A549 (cell line): Measurements from ENCODE around the gene ZC3H18. TPM values are rescaled to one million over a fixed set of nuclear protein-coding genes. Genes with fewer than 3 reads are reported as not detected.

Experiments
- ATAC-seq, 2 experiments: fragments of 200-7000 bp in 1 of 2; fragments of >200 bp in 1 of 2; cut with Nextera tagmentation in 1 of 2; cut with Tn5 transposase in 1 of 2; 3 replicates each; pipeline versions ENCODE4 v1.8.0 to v1.9.1; 2018 to 2020; ENCODE audit warnings: mild to moderate bottlenecking in 1 of 2, moderate library complexity in 1 of 2
- CTCF ChIA-PET: fragments of 300-600 bp; sonication (Branson Sonifier 250); formaldehyde crosslinking; extraction: SDS; loops from one replicate; lab custom pipeline; 2021; ENCODE audit warnings: antibody characterized with exemption, inconsistent platforms; lab: Yijun Ruan, JAX
- POLR2A ChIA-PET: fragments of 350-600 bp; formaldehyde crosslinking; extraction: SDS; loops from one replicate; lab custom pipeline; 2021; ENCODE audit warnings: antibody characterized with exemption, inconsistent platforms; lab: Yijun Ruan, JAX
- DNase-seq, 2 experiments: peaks; one replicate each; pipeline versions ENCODE4 v3.0.0 to v3.0.0-alpha.2; 2011 to 2016; ENCODE audit warnings: low read depth in 1 of 2, low spot score in 1 of 2
- FAIRE-seq: peaks from 2 replicates; lab custom pipeline; 2011; peaks lifted over from hg19 to GRCh38; lab: Jason Lieb, UNC
- H3K27ac ChIP-seq, 2 experiments: fragments of >200 bp; sonication (Bioruptor Twin); formaldehyde crosslinking; 3 replicates each; pipeline ENCODE4 v1.5.1; 2016 to 2017
- H3K4me1 ChIP-seq: fragments of >200 bp; sonication (Bioruptor Twin); formaldehyde crosslinking; 3 replicates; pipeline ENCODE4 v1.6.1; 2016
- H3K4me2 ChIP-seq: fragments of >200 bp; sonication (Bioruptor Twin); formaldehyde crosslinking; 3 replicates; pipeline ENCODE4 v1.6.1; 2016
- H3K4me3 ChIP-seq: fragments of >200 bp; sonication (Bioruptor Twin); formaldehyde crosslinking; 3 replicates; pipeline ENCODE4 v1.5.1; 2016
- H3K9me3 ChIP-seq: fragments of >200 bp; sonication (Bioruptor Twin); formaldehyde crosslinking; 3 replicates; pipeline ENCODE4 v1.6.1; 2016
- ATOH8 ChIP-seq: fragments of 250-450 bp; sonication (Bioruptor Pico); IDR thresholded peaks from 2 replicates; pipeline ENCODE4 v1.5.0; 2020; ENCODE audit warnings: low read depth, mild to moderate bottlenecking, moderate library complexity
- BCL3 ChIP-seq: fragments of >200 bp; sonication (Bioruptor Twin); formaldehyde crosslinking; IDR thresholded peaks from 3 replicates; pipeline ENCODE4 v1.6.1; 2016
- BHLHE40 ChIP-seq: IDR thresholded peaks from 2 replicates; pipeline ENCODE4 v1.6.1; 2012; ENCODE audit warnings: low read depth, low read length, inconsistent platforms
- CBX8 ChIP-seq: fragments of 200-600 bp; sonication (generic); IDR thresholded peaks from 2 replicates; pipeline ENCODE4 v1.6.1; 2016
- CHD4 ChIP-seq: fragments of 200-600 bp; sonication (generic); IDR thresholded peaks from 2 replicates; pipeline ENCODE4 v1.6.1; 2016; ENCODE audit warnings: antibody characterized with exemption, mild to moderate bottlenecking, borderline replicate concordance
- FOSL2 ChIP-seq, 2 experiments: fragments of 450-650 bp in 1 of 2; fragments of >200 bp in 1 of 2; sonication (Bioruptor Twin) in 1 of 2; formaldehyde crosslinking; IDR thresholded peaks; 2 replicates each; pipeline versions ENCODE4 v1.5.0 to v1.6.1; 2016 to 2020; ENCODE audit warnings: mild to moderate bottlenecking in 1 of 2, moderate library complexity in 1 of 2
- FOXS1 ChIP-seq: fragments of 250-450 bp; sonication (Bioruptor Pico); IDR thresholded peaks from 2 replicates; pipeline ENCODE4 v1.5.0; 2020; ENCODE audit warnings: mild to moderate bottlenecking, moderate library complexity
- GATA3 ChIP-seq: IDR thresholded peaks from 2 replicates; pipeline ENCODE4 v1.6.1; 2012; ENCODE audit warnings: borderline replicate concordance
- HOXA7 ChIP-seq: fragments of 250-450 bp; sonication (Bioruptor Pico); IDR thresholded peaks from 2 replicates; pipeline ENCODE4 v1.5.0; 2020; ENCODE audit warnings: mild to moderate bottlenecking, moderate library complexity
- JUN ChIP-seq, 2 experiments: fragments of >200 bp; sonication (Bioruptor Twin); formaldehyde crosslinking; IDR thresholded peaks; 2 replicates in 1 of 2; 3 replicates in 1 of 2; pipeline ENCODE4 v1.6.1; 2016 to 2017
- JUNB ChIP-seq: fragments of >200 bp; sonication (Bioruptor Twin); formaldehyde crosslinking; IDR thresholded peaks from 2 replicates; pipeline ENCODE4 v1.6.1; 2016
- KDM1A ChIP-seq: fragments of 200-600 bp; sonication (generic); IDR thresholded peaks from 2 replicates; pipeline ENCODE4 v1.6.1; 2016; ENCODE audit warnings: low read depth, mild to moderate bottlenecking
- KDM5A ChIP-seq: fragments of 200-600 bp; sonication (generic); IDR thresholded peaks from 2 replicates; pipeline ENCODE4 v1.6.1; 2016; ENCODE audit warnings: antibody characterized with exemption, mild to moderate bottlenecking
- MAFK ChIP-seq: fragments of 450-650 bp; IDR thresholded peaks from 2 replicates; pipeline ENCODE4 v1.6.1; 2014; ENCODE audit not compliant: partially characterized antibody
- MYC ChIP-seq: IDR thresholded peaks from 2 replicates; pipeline ENCODE4 v1.6.1; 2012; ENCODE audit warnings: mild to moderate bottlenecking, inconsistent platforms, low read length, improper control_type of control experiment, borderline replicate concordance
- NPAS2 ChIP-seq: fragments of 250-450 bp; sonication (Bioruptor Pico); IDR thresholded peaks from 2 replicates; pipeline ENCODE4 v1.8.0; 2022; ENCODE audit warnings: mild to moderate bottlenecking, moderate library complexity, borderline replicate concordance
- PBX3 ChIP-seq: IDR thresholded peaks from 2 replicates; pipeline ENCODE4 v1.6.1; 2012
- POLR2A ChIP-seq: IDR thresholded peaks from 2 replicates; pipeline ENCODE4 v1.6.1; 2012; ENCODE audit warnings: mild to moderate bottlenecking, low read length
- POLR2AphosphoS2 ChIP-seq: conservative IDR thresholded peaks from 2 replicates; pipeline ENCODE4 v1.6.1; 2012; ENCODE audit warnings: low read length, improper control_type of control experiment, inconsistent platforms
- RARB ChIP-seq: fragments of 250-450 bp; sonication (Bioruptor Pico); IDR thresholded peaks from 2 replicates; pipeline ENCODE4 v1.8.0; 2021; ENCODE audit warnings: mild to moderate bottlenecking, moderate library complexity
- RCOR1 ChIP-seq: fragments of 150-350 bp; IDR thresholded peaks from 2 replicates; pipeline ENCODE4 v1.6.1; 2014; ENCODE audit warnings: antibody characterized with exemption, low read length, low read depth
- REST ChIP-seq: fragments of 200-600 bp; sonication (generic); IDR thresholded peaks from 2 replicates; pipeline ENCODE4 v1.6.1; 2016; ENCODE audit warnings: antibody characterized with exemption, mild to moderate bottlenecking, moderate library complexity
- ZSCAN20 ChIP-seq: fragments of 250-450 bp; sonication (Bioruptor Pico); IDR thresholded peaks from 2 replicates; pipeline ENCODE4 v1.8.0; 2022; ENCODE audit warnings: mild to moderate bottlenecking, moderate library complexity
- WGBS: methylation state at CpG from one replicate; pipeline ENCODE4 v1.1.6; 2017; ENCODE audit errors: missing lambda C conversion rate; 5-methylcytosine and 5-hydroxymethylcytosine counted together
- polyA plus RNA-seq, 4 experiments: library from polyadenylated mRNA; depleted of rRNA in 3 of 4; stranded (reverse); fragments of >200 nt; fragmentation: RNase III in 1 of 4; extraction: RNeasy Plus Mini Kit Qiagen cat#74134 plus additional on column Dnase treatment in 1 of 4; gene quantifications; 2 replicates in 3 of 4; 3 replicates in 1 of 4; pipeline ENCODE4 v1.2.3, GENCODE V29; 2011 to 2017
- TF ChIP-seq, protein P1 (sequence below): fragments of 250-450 bp; sonication (Bioruptor Pico); IDR thresholded peaks from 2 replicates; pipeline ENCODE4 v1.5.0; 2021; ENCODE audit warnings: mild to moderate bottlenecking, moderate library complexity, borderline replicate concordance

Gene ZC3H18
- polyA plus RNA-seq, 2 of the 4 experiments (the other 2 are of a cell fraction): 21.1 to 48.2 TPM

- Histone ChIP-seq H3K4me2 (no peak overlapping the region), H3K4me3 (no peak overlapping the region), H3K4me1 (no peaks in the 10 kb centered on the region), H3K9me3 (no peaks in the 10 kb centered on the region), H3K27ac (no peak overlapping the region)
- DNase-seq (no peak), ATAC-seq (no peak), FAIRE-seq (no peak)
- WGBS: 96% methylated on average over 38 of the region's 58 CpGs
- TF ChIP-seq CBX8: no peak
- no peak for TF ChIP-seq HOXA7
- no peak for TF ChIP-seq KDM5A
- no peak for TF ChIP-seq POLR2AphosphoS2
- TF ChIP-seq BHLHE40: no peak
- no peak for TF ChIP-seq MAFK
- TF ChIP-seq KDM1A: no peak
- no peak for TF ChIP-seq RCOR1
- TF ChIP-seq CHD4: no peak
- TF ChIP-seq BCL3: no peak
- TF ChIP-seq REST: no peak
- no peak for TF ChIP-seq JUN (IDR thresholded peaks at IDR 0.05)
- TF ChIP-seq FOSL2 (IDR thresholded peaks at IDR 0.05): no peak
- TF ChIP-seq FOSL2 (CRISPR knock-in tag; IDR thresholded peaks at IDR 0.05): no peak
- TF ChIP-seq, protein P1, sequence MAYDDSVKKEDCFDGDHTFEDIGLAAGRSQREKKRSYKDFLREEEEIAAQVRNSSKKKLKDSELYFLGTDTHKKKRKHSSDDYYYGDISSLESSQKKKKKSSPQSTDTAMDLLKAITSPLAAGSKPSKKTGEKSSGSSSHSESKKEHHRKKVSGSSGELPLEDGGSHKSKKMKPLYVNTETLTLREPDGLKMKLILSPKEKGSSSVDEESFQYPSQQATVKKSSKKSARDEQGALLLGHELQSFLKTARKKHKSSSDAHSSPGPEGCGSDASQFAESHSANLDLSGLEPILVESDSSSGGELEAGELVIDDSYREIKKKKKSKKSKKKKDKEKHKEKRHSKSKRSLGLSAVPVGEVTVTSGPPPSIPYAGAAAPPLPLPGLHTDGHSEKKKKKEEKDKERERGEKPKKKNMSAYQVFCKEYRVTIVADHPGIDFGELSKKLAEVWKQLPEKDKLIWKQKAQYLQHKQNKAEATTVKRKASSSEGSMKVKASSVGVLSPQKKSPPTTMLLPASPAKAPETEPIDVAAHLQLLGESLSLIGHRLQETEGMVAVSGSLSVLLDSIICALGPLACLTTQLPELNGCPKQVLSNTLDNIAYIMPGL: no peak
- TF ChIP-seq ATOH8: no peak
- POLR2A ChIA-PET: no interaction called here
- CTCF ChIA-PET: interaction anchor here (0.9 to 1.4 kb wide), 2 partner anchors 29 to 94 kb away, joined by 3 to 4 read pairs; no protein-coding TSS in a partner anchor
These were observed 72.9 kb downstream of the ZC3H18 start for GRCh38 chr16:88642881-88643643.

GRCh38 chr16:88643644-88643932 lies 73.4 kb downstream of the ZC3H18 start:
- Histone ChIP-seq H3K27ac (no peak overlapping the region), H3K4me2 (no peak overlapping the region), H3K4me1 (no peaks in the 10 kb centered on the region), H3K4me3 (no peak overlapping the region), H3K9me3 (no peaks in the 10 kb centered on the region)
- TF ChIP-seq GATA3 (no peak), PBX3 (no peak), POLR2AphosphoS2 (no peak), RARB (CRISPR knock-in tag) (no peak), FOXS1 (CRISPR knock-in tag) (no peak), ZSCAN20 (CRISPR knock-in tag) (no peak), BCL3 (no peak), NPAS2 (CRISPR knock-in tag) (no peak), POLR2A (no peak), HOXA7 (no peak), MYC (no peak), JUNB (no peak)
- ChIA-PET POLR2A (no interaction called here), CTCF (no interaction called here)
- DNase-seq (no peak), ATAC-seq (no peak), FAIRE-seq (no peak)
- 83% methylated on average over 4 of the region's 9 CpGs for WGBS
